K562 (cell line): ENCODE results near the gene GOLIM4. TPM values are rescaled to one million over a fixed set of nuclear protein-coding genes. Genes with fewer than 3 reads are reported as not detected.

Source experiments
- CAMTA2 ChIP-seq: fragments of 250-450 bp; sonication (Bioruptor Pico); conservative IDR thresholded peaks from 2 replicates; pipeline ENCODE4 v1.5.1; 2022
- CEBPB ChIP-seq: fragments of 450-650 bp; IDR thresholded peaks from 2 replicates; pipeline ENCODE4 v1.6.1; 2016; ENCODE audit warnings: missing genetic modification characterization, missing compliant biosample characterization
- CSDE1 ChIP-seq, 2 experiments: fragments of 450-650 bp; IDR thresholded peaks; 2 replicates each; pipeline ENCODE4 v1.6.1; 2016; ENCODE audit warnings: mild to moderate bottlenecking in 1 of 2
- GABPA ChIP-seq: fragments of 200-800 bp; sonication (Bioruptor generic); conservative IDR thresholded peaks from 2 replicates; pipeline ENCODE4 v1.6.1; 2016; ENCODE audit warnings: low read depth, missing genetic modification characterization, missing compliant biosample characterization
- GABPB1 ChIP-seq: sonication (generic); formaldehyde crosslinking; IDR thresholded peaks from 2 replicates; pipeline ENCODE4 v1.8.0; 2022; ENCODE audit warnings: mild to moderate bottlenecking, missing genetic modification reagents
- HDAC2 ChIP-seq: fragments of 450-650 bp; IDR thresholded peaks from 2 replicates; pipeline ENCODE4 v1.6.1; 2016; ENCODE audit warnings: mild to moderate bottlenecking
- MAZ ChIP-seq, 2 experiments: fragments of 450-650 bp in 1 of 2; sonication (generic) in 1 of 2; formaldehyde crosslinking; IDR thresholded peaks in 1 of 2; conservative IDR thresholded peaks in 1 of 2; 2 replicates each; pipeline versions ENCODE4 v1.4.0 to v1.5.0; 2020; ENCODE audit warnings: mild to moderate bottlenecking in 1 of 2, missing genetic modification reagents in 1 of 2
- MBD2 ChIP-seq: sonication (generic); IDR thresholded peaks from 2 replicates; pipeline ENCODE4 v1.6.1; 2016; ENCODE audit warnings: low read depth, borderline replicate concordance
- NR1H2 ChIP-seq: sonication (generic); formaldehyde crosslinking; IDR thresholded peaks from 2 replicates; pipeline ENCODE4 v1.4.0; 2020; ENCODE audit warnings: mild to moderate bottlenecking, missing genetic modification reagents
- PREB ChIP-seq: sonication (generic); formaldehyde crosslinking; IDR thresholded peaks from 2 replicates; pipeline ENCODE4 v1.8.1; 2023; ENCODE audit warnings: mild to moderate bottlenecking, missing genetic modification reagents
- PRMT5 ChIP-seq: sonication (generic); formaldehyde crosslinking; IDR thresholded peaks from 2 replicates; pipeline ENCODE4 v1.5.0; 2020; ENCODE audit warnings: missing genetic modification reagents
- RBM39 ChIP-seq: fragments of 200-400 bp; formaldehyde crosslinking; optimal IDR thresholded peaks from 2 replicates; pipeline ENCODE3; 2018; ENCODE audit warnings: low read depth, low read length
- RFX1 ChIP-seq: fragments of 450-650 bp; IDR thresholded peaks from 2 replicates; pipeline ENCODE4 v1.6.1; 2016; ENCODE audit warnings: mild to moderate bottlenecking, moderate library complexity
- SMARCA4 ChIP-seq: fragments of 450-650 bp; IDR thresholded peaks from 2 replicates; pipeline ENCODE4 v1.6.1; 2016
- STAT5B ChIP-seq: fragments of 250-450 bp; sonication (Bioruptor Pico); IDR thresholded peaks from 2 replicates; pipeline ENCODE4 v1.8.0; 2021; ENCODE audit warnings: mild to moderate bottlenecking, inconsistent platforms
- SUPT5H ChIP-seq: fragments of 450-650 bp; IDR thresholded peaks from 2 replicates; pipeline ENCODE4 v1.6.1; 2016
- TFAP4 ChIP-seq: sonication (generic); formaldehyde crosslinking; IDR thresholded peaks from 2 replicates; pipeline ENCODE4 v1.8.0; 2022; ENCODE audit warnings: missing genetic modification reagents, mild to moderate bottlenecking, moderate library complexity, borderline replicate concordance
- THRA ChIP-seq: fragments of 450-650 bp; IDR thresholded peaks from 2 replicates; pipeline ENCODE4 v1.6.1; 2017; ENCODE audit warnings: mild to moderate bottlenecking, moderate library complexity
- ZNF316 ChIP-seq: fragments of 450-650 bp; IDR thresholded peaks from 2 replicates; pipeline ENCODE4 v1.6.1; 2016
- ZNF75A ChIP-seq: fragments of 450-650 bp; formaldehyde crosslinking; IDR thresholded peaks from 2 replicates; pipeline ENCODE4 v1.4.0; 2020; ENCODE audit warnings: mild to moderate bottlenecking
- ZNF79 ChIP-seq: fragments of 250-450 bp; sonication (Bioruptor Pico); IDR thresholded peaks from 2 replicates; pipeline ENCODE4 v1.4.0; 2020; ENCODE audit warnings: low read depth, mild to moderate bottlenecking, moderate library complexity
- polyA plus RNA-seq, 8 experiments: library from polyadenylated mRNA; depleted of rRNA in 4 of 8; stranded (reverse) in 5 of 8; unstranded in 3 of 8; fragments of >200 nt; fragmentation: Nextera tagmentation in 2 of 8; fragmentation: Illumina TruSeq in 1 of 8; extraction: Ambion mirVana in 2 of 8; extraction: Trizol in 1 of 8; gene quantifications; 2 replicates each; pipeline versions ENCODE4 v1.2.1 to v1.2.3, GENCODE V29; 2011 to 2014; ENCODE audit warnings: inconsistent platforms in 1 of 8, missing spikeins in 1 of 8
- total RNA-seq, 7 experiments: library from RNA; depleted of rRNA in 6 of 7; stranded (reverse); fragments of >200 nt in 6 of 7; fragmentation: Illumina TruSeq in 2 of 7; extraction: Trizol in 2 of 7; gene quantifications; 2 replicates each; pipeline versions ENCODE4 v1.2.1 to v1.2.3, GENCODE V29; 2011 to 2021; ENCODE audit warnings: low replicate concordance in 1 of 7
- TF ChIP-seq, protein P1 (sequence below), 2 experiments: IDR thresholded peaks in 1 of 2; conservative IDR thresholded peaks in 1 of 2; 2 replicates each; pipeline ENCODE4 v1.6.1; 2016; ENCODE audit warnings: low read depth in 2 of 2, mild to moderate bottlenecking in 1 of 2, missing compliant biosample characterization in 1 of 2, missing genetic modification characterization in 1 of 2, moderate library complexity in 1 of 2

GOLIM4 gene
- total and polyA plus RNA-seq, 9 of the 15 experiments (the other 6 are each of a cell fraction or from before 2014, with no cell fraction given): 9.3 to 39.4 (median 31.0) TPM

- TF ChIP-seq STAT5B (CRISPR knock-in tag): no peak
- TF ChIP-seq ZNF79 (CRISPR knock-in tag): no peak
- TF ChIP-seq PREB (CRISPR knock-in tag): no peak
- TF ChIP-seq MAZ (CRISPR knock-in tag; conservative IDR thresholded peaks at IDR 0.05 in 1 of 2, IDR thresholded peaks at IDR 0.05 in 1 of 2): no peak; a peak in 1 of 4 replicates
- no peak for TF ChIP-seq THRA
- TF ChIP-seq PRMT5 (CRISPR knock-in tag): no peak
- no peak for TF ChIP-seq HDAC2
- TF ChIP-seq TFAP4 (CRISPR knock-in tag): no peak
- no peak for TF ChIP-seq GABPA (tag)
- TF ChIP-seq CEBPB (tag): no peak
- TF ChIP-seq RFX1: no peak
- no peak for TF ChIP-seq MBD2
- no peak for TF ChIP-seq CSDE1 (IDR thresholded peaks at IDR 0.05)
- TF ChIP-seq SUPT5H: no peak
- TF ChIP-seq RBM39: peak; percentile 43
- TF ChIP-seq ZNF316: no peak
- no peak for TF ChIP-seq NR1H2
- no peak for TF ChIP-seq CAMTA2 (CRISPR knock-in tag)
- TF ChIP-seq, protein P1, sequence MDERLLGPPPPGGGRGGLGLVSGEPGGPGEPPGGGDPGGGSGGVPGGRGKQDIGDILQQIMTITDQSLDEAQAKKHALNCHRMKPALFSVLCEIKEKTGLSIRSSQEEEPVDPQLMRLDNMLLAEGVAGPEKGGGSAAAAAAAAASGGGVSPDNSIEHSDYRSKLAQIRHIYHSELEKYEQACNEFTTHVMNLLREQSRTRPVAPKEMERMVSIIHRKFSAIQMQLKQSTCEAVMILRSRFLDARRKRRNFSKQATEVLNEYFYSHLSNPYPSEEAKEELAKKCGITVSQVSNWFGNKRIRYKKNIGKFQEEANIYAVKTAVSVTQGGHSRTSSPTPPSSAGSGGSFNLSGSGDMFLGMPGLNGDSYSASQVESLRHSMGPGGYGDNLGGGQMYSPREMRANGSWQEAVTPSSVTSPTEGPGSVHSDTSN (CRISPR knock-in tag; IDR thresholded peaks at IDR 0.05; ENCODE audit: low read depth): no peak
- TF ChIP-seq, protein P1 (tag; conservative IDR thresholded peaks at IDR 0.05; ENCODE audit: low read depth): no peak
- no peak for TF ChIP-seq GABPB1
- peak; percentile 19; the same call in 1 of the 2 replicates for TF ChIP-seq SMARCA4
- no peak for TF ChIP-seq ZNF75A (CRISPR knock-in tag)
Observed at GRCh38 chr3:168094877-168095610, 680 bp downstream of the GOLIM4 start (continued).
